HCT116 (cell line): Measurements from ENCODE around the gene COL23A1. TPM values are rescaled to one million over a fixed set of nuclear protein-coding genes. Genes with fewer than 3 reads are reported as not detected.

ENCODE experiments used
- ATAC-seq: fragments of 200-7000 bp; cut with Tn5 transposase; 2 replicates; pipeline ENCODE4 v1.9.1; 2020; ENCODE audit warnings: mild to moderate bottlenecking, moderate library complexity
- BruUV-seq: library from RNA; stranded (reverse); fragments of 400-500 nt; replicated peaks from 2 replicates; lab custom pipeline; 2021; lab: Mats Ljungman, UMichigan
- CTCF ChIA-PET: fragments of 300-600 bp; sonication (Branson Sonifier 250); formaldehyde crosslinking; loops from one replicate; lab custom pipeline; 2021; ENCODE audit warnings: antibody characterized with exemption; lab: Charles Lee
- POLR2A ChIA-PET: fragments of 300-600, 350-600 bp; sonication (Branson Sonifier 250); formaldehyde crosslinking; loops from one replicate; lab custom pipeline; 2021; ENCODE audit warnings: antibody characterized with exemption; lab: Charles Lee
- RAD21 ChIA-PET, 2 experiments: fragments of 300-600 bp; sonication (Branson Sonifier 250); formaldehyde crosslinking; loops; one replicate each; lab custom pipeline; 2023; ENCODE audit warnings: low total read pairs in 2 of 2; ENCODE audit not compliant: uncharacterized antibody in 2 of 2, unreplicated experiment in 2 of 2, low non-redundant PET in 1 of 2; lab: Charles Lee
- DNase-seq: peaks from one replicate; pipeline ENCODE4 v3.0.0-alpha.2; 2010; ENCODE audit warnings: low read depth, low spot score
- H2AFZ ChIP-seq: fragments of 200-600 bp; shearing (Covaris generic), sonication (generic); 2 replicates; pipeline ENCODE4 v1.6.1; 2017; ENCODE audit warnings: low read depth, mixed run types, mixed read lengths, antibody characterized with exemption, low read length; ENCODE audit not compliant: poor library complexity, severe bottlenecking
- H3K27ac ChIP-seq: 2 replicates; pipeline ENCODE4 v1.5.1; 2012; ENCODE audit warnings: low read depth, low read length
- H3K27me3 ChIP-seq: fragments of 200-600 bp; sonication (generic); 2 replicates; pipeline ENCODE4 v1.6.1; 2016; ENCODE audit warnings: mixed run types, low read length, mixed read lengths; ENCODE audit not compliant: insufficient read depth
- H3K36me3 ChIP-seq, 2 experiments: fragments of 200-500 bp in 1 of 2; fragments of 200-600 bp in 1 of 2; sonication (Bioruptor generic) in 1 of 2; sonication (generic) in 1 of 2; 2 replicates each; pipeline versions ENCODE4 v1.5.1 to v1.6.1; 2014 to 2016; ENCODE audit warnings: low read length in 2 of 2, inconsistent platforms in 1 of 2, mixed read lengths in 1 of 2, mixed run types in 1 of 2; ENCODE audit not compliant: insufficient read depth in 2 of 2, control insufficient read depth in 1 of 2
- H3K4me1 ChIP-seq, 2 experiments: fragments of 200-600 bp in 1 of 2; sonication (generic) in 1 of 2; 2 replicates each; pipeline versions ENCODE4 v1.5.1 to v1.6.1; 2012 to 2017; ENCODE audit warnings: low read length in 2 of 2, inconsistent platforms in 1 of 2, mild to moderate bottlenecking in 1 of 2, mixed read lengths in 1 of 2, mixed run types in 1 of 2, moderate library complexity in 1 of 2; ENCODE audit not compliant: insufficient read depth in 2 of 2, control insufficient read depth in 1 of 2
- H3K4me2 ChIP-seq: fragments of 200-600 bp; sonication (generic); 2 replicates; pipeline ENCODE4 v1.6.1; 2017; ENCODE audit warnings: mixed run types, low read length, mixed read lengths
- H3K4me3 ChIP-seq, 2 experiments: fragments of 200-600 bp in 1 of 2; sonication (generic) in 1 of 2; replicated peaks in 1 of 2; 2 replicates each; pipeline ENCODE4 v1.5.1; 2011 to 2016; ENCODE audit warnings: low read length in 2 of 2, control low read depth in 1 of 2, low read depth in 1 of 2, mild to moderate bottlenecking in 1 of 2, mixed read lengths in 1 of 2, mixed run types in 1 of 2
- H3K79me2 ChIP-seq: fragments of 200-600 bp; sonication (generic); 2 replicates; pipeline ENCODE4 v1.6.1; 2017; ENCODE audit warnings: mild to moderate bottlenecking, mixed run types, low read length, moderate library complexity, mixed read lengths; ENCODE audit not compliant: insufficient read depth
- H3K9ac ChIP-seq: fragments of 200-600 bp; sonication (generic); 2 replicates; pipeline ENCODE4 v1.6.1; 2016; ENCODE audit warnings: low read length, mixed read lengths
- H3K9me2 ChIP-seq: fragments of 200-600 bp; sonication (generic), shearing (Covaris generic); 2 replicates; pipeline ENCODE4 v1.6.1; 2017; ENCODE audit warnings: mixed run types, mild to moderate bottlenecking, moderate library complexity; ENCODE audit not compliant: insufficient read depth
- H3K9me3 ChIP-seq, 2 experiments: fragments of 200-500 bp in 1 of 2; fragments of 200-600 bp in 1 of 2; sonication (Bioruptor generic) in 1 of 2; sonication (generic) in 1 of 2; 2 replicates each; pipeline ENCODE4 v1.6.1; 2014 to 2017; ENCODE audit warnings: low read length in 2 of 2, mixed read lengths in 2 of 2, inconsistent platforms in 1 of 2, low read depth in 1 of 2, mild to moderate bottlenecking in 1 of 2, mixed run types in 1 of 2, moderate library complexity in 1 of 2; ENCODE audit not compliant: control insufficient read depth in 1 of 2, insufficient read depth in 1 of 2
- H4K20me1 ChIP-seq: fragments of 200-600 bp; sonication (generic), shearing (Covaris generic); 2 replicates; pipeline ENCODE4 v1.6.1; 2017; ENCODE audit warnings: mixed run types, mild to moderate bottlenecking, moderate library complexity; ENCODE audit not compliant: insufficient read depth
- CBX3 ChIP-seq: IDR thresholded peaks from 2 replicates; pipeline ENCODE4 v1.6.1; 2012; ENCODE audit warnings: low read depth
- CEBPB ChIP-seq: IDR thresholded peaks from 2 replicates; pipeline ENCODE4 v1.6.1; 2012; ENCODE audit warnings: low read depth
- EZH2 ChIP-seq: fragments of 200-600 bp; sonication (generic); IDR thresholded peaks from 2 replicates; pipeline ENCODE4 v1.6.1; 2017; ENCODE audit warnings: antibody characterized with exemption, mixed run types
- EZH2phosphoT487 ChIP-seq: fragments of 200-600 bp; IDR thresholded peaks from 2 replicates; pipeline ENCODE4 v1.6.1; 2018; ENCODE audit warnings: antibody characterized with exemption, borderline replicate concordance
- POLR2A ChIP-seq: IDR thresholded peaks from 2 replicates; pipeline ENCODE4 v1.7.0; 2011; ENCODE audit warnings: borderline replicate concordance; ENCODE audit not compliant: insufficient read depth, insufficient read length; ENCODE audit errors: extremely low read depth
- POLR2AphosphoS5 ChIP-seq: IDR thresholded peaks from 2 replicates; pipeline ENCODE4 v1.6.1; 2011; ENCODE audit warnings: mild to moderate bottlenecking, low read depth, low read length, moderate library complexity
- SRF ChIP-seq: IDR thresholded peaks from 2 replicates; pipeline ENCODE4 v1.6.1; 2012; ENCODE audit warnings: low read depth
- TCF7L2 ChIP-seq: IDR thresholded peaks from 2 replicates; pipeline ENCODE4 v1.7.0; 2011; ENCODE audit warnings: borderline replicate concordance, inconsistent platforms; ENCODE audit not compliant: insufficient read depth, insufficient read length; ENCODE audit errors: extremely low read depth
- YY1 ChIP-seq: IDR thresholded peaks from 2 replicates; pipeline ENCODE4 v1.6.1; 2011; ENCODE audit warnings: low read length, low read depth, moderate library complexity, mild to moderate bottlenecking; ENCODE audit not compliant: insufficient replicate concordance; ENCODE audit errors: extremely low read depth
- ZNF274 ChIP-seq: fragments of 200-500 bp; sonication (Bioruptor generic); IDR thresholded peaks from 2 replicates; pipeline ENCODE4 v1.6.1; 2014; ENCODE audit warnings: mild to moderate bottlenecking, low read depth, low read length, inconsistent platforms
- intact Hi-C: fragments of 100-400 bp; cut with micrococcal nuclease; formaldehyde crosslinking; loops from 2 replicates; pipeline ENCODE4 v1.10.0; 2022
- total RNA-seq: library from RNA; stranded (reverse); gene quantifications from one replicate; pipeline ENCODE4 v1.2.1, GENCODE V29; 2021; ENCODE audit not compliant: unreplicated experiment
- TF ChIP-seq, protein P1 (sequence below): IDR thresholded peaks from 2 replicates; pipeline ENCODE4 v1.6.1; 2012
- TF ChIP-seq, protein P2 (sequence below): IDR thresholded peaks from 2 replicates; pipeline ENCODE4 v1.6.1; 2012; ENCODE audit warnings: low read depth
- TF ChIP-seq, protein P3 (sequence below): IDR thresholded peaks from 2 replicates; pipeline ENCODE4 v1.6.1; 2011; ENCODE audit warnings: mild to moderate bottlenecking, low read length, moderate library complexity; ENCODE audit not compliant: insufficient replicate concordance; ENCODE audit errors: extremely low read depth

COL23A1 gene
- total RNA-seq, 1 experiment from 2014 or later, result not detected

DNA sequence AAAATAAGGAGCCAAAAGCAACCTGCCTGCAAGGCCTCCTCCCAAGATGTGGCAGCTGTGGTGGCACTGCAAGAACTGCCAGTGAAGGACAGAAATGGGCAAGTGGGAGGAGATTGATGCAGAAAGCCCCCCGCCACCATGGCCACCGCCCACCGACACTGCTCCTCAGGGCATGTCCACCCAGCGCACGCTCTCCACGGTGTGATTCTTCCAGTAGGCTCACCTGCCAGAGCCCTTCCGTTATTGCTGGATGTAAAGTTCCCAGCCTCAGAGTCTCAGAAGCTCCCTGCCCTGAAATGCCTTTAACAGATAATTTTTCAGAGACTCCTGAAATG is 202.4 kb downstream of the COL23A1 start:
- Histone ChIP-seq H4K20me1 (no peaks in the 10 kb centered on the region), H3K9ac (no peak overlapping the region), H3K27me3 (peaks cover 23% of the 10 kb centered on the region), H3K9me2 (no peaks in the 10 kb centered on the region), H3K9me3 (no peaks in the 10 kb centered on the region), H2AFZ (no peak overlapping the region), H3K79me2 (no peaks in the 10 kb centered on the region), H3K36me3 (no peaks in the 10 kb centered on the region), H3K4me2 (no peak overlapping the region), H3K27ac (no peak overlapping the region), H3K4me1 (peaks cover 0 to 6% of the 10 kb centered on the region in 2 experiments; a peak in 1 of 4 replicates), H3K4me3 (no peak overlapping the region)
- no TSS peak for BruUV-seq
- ATAC-seq (no peak), DNase-seq (no peak)
- CTCF ChIA-PET, result no interaction called here
- no peak for TF ChIP-seq CBX3
- TF ChIP-seq, protein P1, sequence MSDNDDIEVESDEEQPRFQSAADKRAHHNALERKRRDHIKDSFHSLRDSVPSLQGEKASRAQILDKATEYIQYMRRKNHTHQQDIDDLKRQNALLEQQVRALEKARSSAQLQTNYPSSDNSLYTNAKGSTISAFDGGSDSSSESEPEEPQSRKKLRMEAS, result no peak
- intact Hi-C loops, result no loop called here
- RAD21 ChIA-PET, result no interaction called here
- POLR2A ChIA-PET, result no interaction called here

DNA sequence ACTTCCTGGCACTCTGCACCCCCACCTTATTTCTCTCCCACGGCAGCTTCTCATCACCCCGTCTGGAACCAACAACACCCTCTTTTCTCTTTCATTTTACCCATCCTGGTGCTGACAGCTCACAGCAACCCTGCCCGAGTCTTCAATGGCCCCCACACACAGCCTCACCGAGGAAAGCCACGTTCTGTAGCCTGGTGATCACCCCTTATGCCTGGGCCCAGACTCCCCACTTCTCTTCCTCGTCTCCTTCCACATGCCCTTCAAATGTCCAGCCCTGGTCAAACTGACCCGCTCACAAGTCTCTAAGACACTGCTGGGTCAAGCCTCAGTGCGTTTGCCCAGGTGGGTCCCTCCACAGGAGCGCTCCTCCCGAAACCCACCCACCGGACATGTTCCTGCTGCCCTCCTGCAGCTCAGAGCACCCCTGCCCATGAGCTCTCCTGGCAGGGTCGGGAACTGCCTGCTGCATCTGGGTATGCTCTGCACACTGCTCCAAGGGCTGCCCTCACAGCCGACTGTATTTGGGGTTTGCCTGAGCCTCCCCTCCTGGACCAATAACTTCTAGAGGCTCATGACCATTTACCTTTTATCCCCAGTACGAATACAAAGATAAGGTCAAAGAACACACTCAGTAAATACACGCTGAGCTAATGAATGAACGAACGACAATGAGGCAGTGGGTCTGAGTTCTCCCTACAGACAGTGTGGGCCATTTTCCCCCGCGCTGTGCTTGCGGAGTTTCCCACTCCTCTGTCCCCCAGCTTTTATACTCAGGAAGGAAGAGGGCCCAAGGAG is 202.9 kb downstream of the COL23A1 start:
- Histone ChIP-seq H3K79me2 (no peaks in the 10 kb centered on the region), H2AFZ (no peak overlapping the region), H4K20me1 (no peaks in the 10 kb centered on the region), H3K27ac (no peak overlapping the region), H3K27me3 (peaks cover 23% of the 10 kb centered on the region), H3K9me3 (no peaks in the 10 kb centered on the region), H3K9ac (no peak overlapping the region), H3K36me3 (no peaks in the 10 kb centered on the region), H3K4me1 (peaks cover 0 to 6% of the 10 kb centered on the region in 2 experiments; a peak in 1 of 4 replicates), H3K9me2 (no peaks in the 10 kb centered on the region), H3K4me3 (no peak overlapping the region), H3K4me2 (no peak overlapping the region)
- ChIA-PET POLR2A (no interaction called here), CTCF (no interaction called here), RAD21 (no interaction called here)
- DNase-seq (no peak), ATAC-seq (no peak)
- no TSS peak for BruUV-seq
- intact Hi-C loops, result no loop called here
- TF ChIP-seq YY1 (no peak), POLR2AphosphoS5 (no peak), EZH2phosphoT487 (no peak), SRF (no peak), POLR2A (no peak), ZNF274 (no peak), CEBPB (no peak), EZH2 (no peak), TCF7L2 (no peak)
- TF ChIP-seq, protein P2, sequence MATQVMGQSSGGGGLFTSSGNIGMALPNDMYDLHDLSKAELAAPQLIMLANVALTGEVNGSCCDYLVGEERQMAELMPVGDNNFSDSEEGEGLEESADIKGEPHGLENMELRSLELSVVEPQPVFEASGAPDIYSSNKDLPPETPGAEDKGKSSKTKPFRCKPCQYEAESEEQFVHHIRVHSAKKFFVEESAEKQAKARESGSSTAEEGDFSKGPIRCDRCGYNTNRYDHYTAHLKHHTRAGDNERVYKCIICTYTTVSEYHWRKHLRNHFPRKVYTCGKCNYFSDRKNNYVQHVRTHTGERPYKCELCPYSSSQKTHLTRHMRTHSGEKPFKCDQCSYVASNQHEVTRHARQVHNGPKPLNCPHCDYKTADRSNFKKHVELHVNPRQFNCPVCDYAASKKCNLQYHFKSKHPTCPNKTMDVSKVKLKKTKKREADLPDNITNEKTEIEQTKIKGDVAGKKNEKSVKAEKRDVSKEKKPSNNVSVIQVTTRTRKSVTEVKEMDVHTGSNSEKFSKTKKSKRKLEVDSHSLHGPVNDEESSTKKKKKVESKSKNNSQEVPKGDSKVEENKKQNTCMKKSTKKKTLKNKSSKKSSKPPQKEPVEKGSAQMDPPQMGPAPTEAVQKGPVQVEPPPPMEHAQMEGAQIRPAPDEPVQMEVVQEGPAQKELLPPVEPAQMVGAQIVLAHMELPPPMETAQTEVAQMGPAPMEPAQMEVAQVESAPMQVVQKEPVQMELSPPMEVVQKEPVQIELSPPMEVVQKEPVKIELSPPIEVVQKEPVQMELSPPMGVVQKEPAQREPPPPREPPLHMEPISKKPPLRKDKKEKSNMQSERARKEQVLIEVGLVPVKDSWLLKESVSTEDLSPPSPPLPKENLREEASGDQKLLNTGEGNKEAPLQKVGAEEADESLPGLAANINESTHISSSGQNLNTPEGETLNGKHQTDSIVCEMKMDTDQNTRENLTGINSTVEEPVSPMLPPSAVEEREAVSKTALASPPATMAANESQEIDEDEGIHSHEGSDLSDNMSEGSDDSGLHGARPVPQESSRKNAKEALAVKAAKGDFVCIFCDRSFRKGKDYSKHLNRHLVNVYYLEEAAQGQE, result no peak
- TF ChIP-seq, protein P3, sequence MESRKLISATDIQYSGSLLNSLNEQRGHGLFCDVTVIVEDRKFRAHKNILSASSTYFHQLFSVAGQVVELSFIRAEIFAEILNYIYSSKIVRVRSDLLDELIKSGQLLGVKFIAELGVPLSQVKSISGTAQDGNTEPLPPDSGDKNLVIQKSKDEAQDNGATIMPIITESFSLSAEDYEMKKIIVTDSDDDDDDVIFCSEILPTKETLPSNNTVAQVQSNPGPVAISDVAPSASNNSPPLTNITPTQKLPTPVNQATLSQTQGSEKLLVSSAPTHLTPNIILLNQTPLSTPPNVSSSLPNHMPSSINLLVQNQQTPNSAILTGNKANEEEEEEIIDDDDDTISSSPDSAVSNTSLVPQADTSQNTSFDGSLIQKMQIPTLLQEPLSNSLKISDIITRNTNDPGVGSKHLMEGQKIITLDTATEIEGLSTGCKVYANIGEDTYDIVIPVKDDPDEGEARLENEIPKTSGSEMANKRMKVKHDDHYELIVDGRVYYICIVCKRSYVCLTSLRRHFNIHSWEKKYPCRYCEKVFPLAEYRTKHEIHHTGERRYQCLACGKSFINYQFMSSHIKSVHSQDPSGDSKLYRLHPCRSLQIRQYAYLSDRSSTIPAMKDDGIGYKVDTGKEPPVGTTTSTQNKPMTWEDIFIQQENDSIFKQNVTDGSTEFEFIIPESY, result no peak
